HCT116 (cell line): ENCODE results near the gene MGAT4A. TPM values are rescaled to one million over a fixed set of nuclear protein-coding genes. Genes with fewer than 3 reads are reported as not detected.

Experiments
- ATAC-seq: fragments of 200-7000 bp; cut with Tn5 transposase; 2 replicates; pipeline ENCODE4 v1.9.1; 2020; ENCODE audit warnings: mild to moderate bottlenecking, moderate library complexity
- BruUV-seq: library from RNA; stranded (reverse); fragments of 400-500 nt; replicated peaks from 2 replicates; lab custom pipeline; 2021; lab: Mats Ljungman, UMichigan
- CTCF ChIA-PET: fragments of 300-600 bp; sonication (Branson Sonifier 250); formaldehyde crosslinking; loops from one replicate; lab custom pipeline; 2021; ENCODE audit warnings: antibody characterized with exemption; lab: Charles Lee
- POLR2A ChIA-PET: fragments of 300-600, 350-600 bp; sonication (Branson Sonifier 250); formaldehyde crosslinking; loops from one replicate; lab custom pipeline; 2021; ENCODE audit warnings: antibody characterized with exemption; lab: Charles Lee
- RAD21 ChIA-PET, 2 experiments: fragments of 300-600 bp; sonication (Branson Sonifier 250); formaldehyde crosslinking; loops; one replicate each; lab custom pipeline; 2023; ENCODE audit warnings: low total read pairs in 2 of 2; ENCODE audit not compliant: uncharacterized antibody in 2 of 2, unreplicated experiment in 2 of 2, low non-redundant PET in 1 of 2; lab: Charles Lee
- DNase-seq: peaks from one replicate; pipeline ENCODE4 v3.0.0-alpha.2; 2010; ENCODE audit warnings: low read depth, low spot score
- H2AFZ ChIP-seq: fragments of 200-600 bp; shearing (Covaris generic), sonication (generic); 2 replicates; pipeline ENCODE4 v1.6.1; 2017; ENCODE audit warnings: low read depth, mixed run types, mixed read lengths, antibody characterized with exemption, low read length; ENCODE audit not compliant: poor library complexity, severe bottlenecking
- H3K27ac ChIP-seq: 2 replicates; pipeline ENCODE4 v1.5.1; 2012; ENCODE audit warnings: low read depth, low read length
- H3K27me3 ChIP-seq: fragments of 200-600 bp; sonication (generic); 2 replicates; pipeline ENCODE4 v1.6.1; 2016; ENCODE audit warnings: mixed run types, low read length, mixed read lengths; ENCODE audit not compliant: insufficient read depth
- H3K36me3 ChIP-seq, 2 experiments: fragments of 200-500 bp in 1 of 2; fragments of 200-600 bp in 1 of 2; sonication (Bioruptor generic) in 1 of 2; sonication (generic) in 1 of 2; 2 replicates each; pipeline versions ENCODE4 v1.5.1 to v1.6.1; 2014 to 2016; ENCODE audit warnings: low read length in 2 of 2, inconsistent platforms in 1 of 2, mixed read lengths in 1 of 2, mixed run types in 1 of 2; ENCODE audit not compliant: insufficient read depth in 2 of 2, control insufficient read depth in 1 of 2
- H3K4me1 ChIP-seq, 2 experiments: fragments of 200-600 bp in 1 of 2; sonication (generic) in 1 of 2; 2 replicates each; pipeline versions ENCODE4 v1.5.1 to v1.6.1; 2012 to 2017; ENCODE audit warnings: low read length in 2 of 2, inconsistent platforms in 1 of 2, mild to moderate bottlenecking in 1 of 2, mixed read lengths in 1 of 2, mixed run types in 1 of 2, moderate library complexity in 1 of 2; ENCODE audit not compliant: insufficient read depth in 2 of 2, control insufficient read depth in 1 of 2
- H3K4me2 ChIP-seq: fragments of 200-600 bp; sonication (generic); 2 replicates; pipeline ENCODE4 v1.6.1; 2017; ENCODE audit warnings: mixed run types, low read length, mixed read lengths
- H3K4me3 ChIP-seq, 2 experiments: fragments of 200-600 bp in 1 of 2; sonication (generic) in 1 of 2; replicated peaks in 1 of 2; 2 replicates each; pipeline ENCODE4 v1.5.1; 2011 to 2016; ENCODE audit warnings: low read length in 2 of 2, control low read depth in 1 of 2, low read depth in 1 of 2, mild to moderate bottlenecking in 1 of 2, mixed read lengths in 1 of 2, mixed run types in 1 of 2
- H3K79me2 ChIP-seq: fragments of 200-600 bp; sonication (generic); 2 replicates; pipeline ENCODE4 v1.6.1; 2017; ENCODE audit warnings: mild to moderate bottlenecking, mixed run types, low read length, moderate library complexity, mixed read lengths; ENCODE audit not compliant: insufficient read depth
- H3K9ac ChIP-seq: fragments of 200-600 bp; sonication (generic); 2 replicates; pipeline ENCODE4 v1.6.1; 2016; ENCODE audit warnings: low read length, mixed read lengths
- H3K9me2 ChIP-seq: fragments of 200-600 bp; sonication (generic), shearing (Covaris generic); 2 replicates; pipeline ENCODE4 v1.6.1; 2017; ENCODE audit warnings: mixed run types, mild to moderate bottlenecking, moderate library complexity; ENCODE audit not compliant: insufficient read depth
- H3K9me3 ChIP-seq, 2 experiments: fragments of 200-500 bp in 1 of 2; fragments of 200-600 bp in 1 of 2; sonication (Bioruptor generic) in 1 of 2; sonication (generic) in 1 of 2; 2 replicates each; pipeline ENCODE4 v1.6.1; 2014 to 2017; ENCODE audit warnings: low read length in 2 of 2, mixed read lengths in 2 of 2, inconsistent platforms in 1 of 2, low read depth in 1 of 2, mild to moderate bottlenecking in 1 of 2, mixed run types in 1 of 2, moderate library complexity in 1 of 2; ENCODE audit not compliant: control insufficient read depth in 1 of 2, insufficient read depth in 1 of 2
- H4K20me1 ChIP-seq: fragments of 200-600 bp; sonication (generic), shearing (Covaris generic); 2 replicates; pipeline ENCODE4 v1.6.1; 2017; ENCODE audit warnings: mixed run types, mild to moderate bottlenecking, moderate library complexity; ENCODE audit not compliant: insufficient read depth
- CBX3 ChIP-seq: IDR thresholded peaks from 2 replicates; pipeline ENCODE4 v1.6.1; 2012; ENCODE audit warnings: low read depth
- CEBPB ChIP-seq: IDR thresholded peaks from 2 replicates; pipeline ENCODE4 v1.6.1; 2012; ENCODE audit warnings: low read depth
- EGR1 ChIP-seq: IDR thresholded peaks from 2 replicates; pipeline ENCODE4 v1.6.1; 2012; ENCODE audit warnings: low read depth
- EZH2phosphoT487 ChIP-seq: fragments of 200-600 bp; IDR thresholded peaks from 2 replicates; pipeline ENCODE4 v1.6.1; 2018; ENCODE audit warnings: antibody characterized with exemption, borderline replicate concordance
- FOSL1 ChIP-seq: IDR thresholded peaks from 2 replicates; pipeline ENCODE4 v1.6.1; 2012; ENCODE audit warnings: low read depth
- JUND ChIP-seq: IDR thresholded peaks from 2 replicates; pipeline ENCODE4 v1.6.1; 2012
- POLR2A ChIP-seq: IDR thresholded peaks from 2 replicates; pipeline ENCODE4 v1.7.0; 2011; ENCODE audit warnings: borderline replicate concordance; ENCODE audit not compliant: insufficient read depth, insufficient read length; ENCODE audit errors: extremely low read depth
- POLR2AphosphoS5 ChIP-seq: IDR thresholded peaks from 2 replicates; pipeline ENCODE4 v1.6.1; 2011; ENCODE audit warnings: mild to moderate bottlenecking, low read depth, low read length, moderate library complexity
- RAD21 ChIP-seq: IDR thresholded peaks from 2 replicates; pipeline ENCODE4 v1.6.1; 2012; ENCODE audit warnings: low read depth, mild to moderate bottlenecking
- SIN3A ChIP-seq: IDR thresholded peaks from 2 replicates; pipeline ENCODE4 v1.6.1; 2012; ENCODE audit warnings: low read depth
- SP1 ChIP-seq: IDR thresholded peaks from 2 replicates; pipeline ENCODE4 v1.6.1; 2012; ENCODE audit warnings: low read depth
- SRF ChIP-seq: IDR thresholded peaks from 2 replicates; pipeline ENCODE4 v1.6.1; 2012; ENCODE audit warnings: low read depth
- TCF7L2 ChIP-seq: IDR thresholded peaks from 2 replicates; pipeline ENCODE4 v1.7.0; 2011; ENCODE audit warnings: borderline replicate concordance, inconsistent platforms; ENCODE audit not compliant: insufficient read depth, insufficient read length; ENCODE audit errors: extremely low read depth
- YY1 ChIP-seq: IDR thresholded peaks from 2 replicates; pipeline ENCODE4 v1.6.1; 2011; ENCODE audit warnings: low read length, low read depth, moderate library complexity, mild to moderate bottlenecking; ENCODE audit not compliant: insufficient replicate concordance; ENCODE audit errors: extremely low read depth
- ZFX ChIP-seq: fragments of 450-650 bp; IDR thresholded peaks from 2 replicates; pipeline ENCODE4 v1.6.1; 2017
- ZNF274 ChIP-seq: fragments of 200-500 bp; sonication (Bioruptor generic); IDR thresholded peaks from 2 replicates; pipeline ENCODE4 v1.6.1; 2014; ENCODE audit warnings: mild to moderate bottlenecking, low read depth, low read length, inconsistent platforms
- intact Hi-C: fragments of 100-400 bp; cut with micrococcal nuclease; formaldehyde crosslinking; loops from 2 replicates; pipeline ENCODE4 v1.10.0; 2022
- total RNA-seq: library from RNA; stranded (reverse); gene quantifications from one replicate; pipeline ENCODE4 v1.2.1, GENCODE V29; 2021; ENCODE audit not compliant: unreplicated experiment
- TF ChIP-seq, protein P1 (sequence below), 3 experiments: fragments of 200-600 bp in 1 of 3; sonication (generic) in 1 of 3; IDR thresholded peaks in 2 of 3; conservative IDR thresholded peaks in 1 of 3; 2 replicates each; pipeline ENCODE4 v1.5.1; 2012 to 2017; ENCODE audit warnings: low read depth in 2 of 3, low read length in 2 of 3, antibody characterized with exemption in 1 of 3, borderline replicate concordance in 1 of 3, control low read depth in 1 of 3, mild to moderate bottlenecking in 1 of 3, mixed read lengths in 1 of 3, mixed run types in 1 of 3, moderate library complexity in 1 of 3; ENCODE audit not compliant: insufficient read depth in 1 of 3
- TF ChIP-seq, protein P2 (sequence below): IDR thresholded peaks from 2 replicates; pipeline ENCODE4 v1.6.1; 2011; ENCODE audit warnings: mild to moderate bottlenecking, low read length, moderate library complexity; ENCODE audit not compliant: insufficient replicate concordance; ENCODE audit errors: extremely low read depth
- TF ChIP-seq, protein P3 (sequence below): IDR thresholded peaks from 2 replicates; pipeline ENCODE4 v1.6.1; 2012
- TF ChIP-seq, protein P4 (sequence below): IDR thresholded peaks from 2 replicates; pipeline ENCODE4 v1.6.1; 2012; ENCODE audit warnings: low read depth

MGAT4A gene
- total RNA-seq, 1 experiment from 2014 or later, result 10.2 TPM

DNA sequence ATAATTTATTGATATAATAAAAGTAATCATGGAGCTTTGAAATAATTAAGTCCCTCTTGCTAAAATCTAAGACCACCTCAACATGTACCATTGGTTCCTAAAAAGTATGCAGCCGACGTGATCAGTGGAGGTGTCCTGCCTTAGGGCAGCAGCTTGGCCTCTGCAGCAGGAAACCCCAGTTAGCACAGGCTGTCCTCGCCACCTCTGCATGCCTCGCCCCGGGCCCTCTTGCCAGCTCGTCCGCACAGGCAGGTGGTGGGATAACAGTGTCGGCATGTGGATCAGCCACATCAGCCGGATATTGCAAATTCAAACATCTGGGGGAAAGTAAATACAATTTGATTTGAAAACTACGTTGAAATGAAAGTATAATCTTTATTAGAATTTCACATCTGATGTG is 145.5 kb downstream of the MGAT4A start:
- ChIA-PET CTCF (interaction anchor here (1.1 kb wide), 1 partner anchor 16 kb away, joined by 3 read pairs; no protein-coding TSS in a partner anchor), RAD21 (no interaction called here), POLR2A (no interaction called here)
- ATAC-seq (no peak), DNase-seq (no peak)
- no peak overlapping the region for H3K27ac ChIP-seq
- no peaks in the 10 kb centered on the region for H4K20me1 ChIP-seq
- H3K79me2 ChIP-seq, result no peaks in the 10 kb centered on the region
- no peaks in the 10 kb centered on the region for H3K9me2 ChIP-seq
- H3K4me2 ChIP-seq, result no peak overlapping the region
- H3K9ac ChIP-seq, result no peak overlapping the region
- H3K9me3 ChIP-seq, result no peaks in the 10 kb centered on the region
- no peak overlapping the region for H3K4me3 ChIP-seq
- H2AFZ ChIP-seq, result no peak overlapping the region
- no peaks in the 10 kb centered on the region for H3K36me3 ChIP-seq
- BruUV-seq, result no TSS peak
- no peak for TF ChIP-seq JUND
- no peak for TF ChIP-seq POLR2A
- TF ChIP-seq, protein P1, sequence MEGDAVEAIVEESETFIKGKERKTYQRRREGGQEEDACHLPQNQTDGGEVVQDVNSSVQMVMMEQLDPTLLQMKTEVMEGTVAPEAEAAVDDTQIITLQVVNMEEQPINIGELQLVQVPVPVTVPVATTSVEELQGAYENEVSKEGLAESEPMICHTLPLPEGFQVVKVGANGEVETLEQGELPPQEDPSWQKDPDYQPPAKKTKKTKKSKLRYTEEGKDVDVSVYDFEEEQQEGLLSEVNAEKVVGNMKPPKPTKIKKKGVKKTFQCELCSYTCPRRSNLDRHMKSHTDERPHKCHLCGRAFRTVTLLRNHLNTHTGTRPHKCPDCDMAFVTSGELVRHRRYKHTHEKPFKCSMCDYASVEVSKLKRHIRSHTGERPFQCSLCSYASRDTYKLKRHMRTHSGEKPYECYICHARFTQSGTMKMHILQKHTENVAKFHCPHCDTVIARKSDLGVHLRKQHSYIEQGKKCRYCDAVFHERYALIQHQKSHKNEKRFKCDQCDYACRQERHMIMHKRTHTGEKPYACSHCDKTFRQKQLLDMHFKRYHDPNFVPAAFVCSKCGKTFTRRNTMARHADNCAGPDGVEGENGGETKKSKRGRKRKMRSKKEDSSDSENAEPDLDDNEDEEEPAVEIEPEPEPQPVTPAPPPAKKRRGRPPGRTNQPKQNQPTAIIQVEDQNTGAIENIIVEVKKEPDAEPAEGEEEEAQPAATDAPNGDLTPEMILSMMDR (IDR thresholded peaks at IDR 0.05 in 2 of 3, conservative IDR thresholded peaks at IDR 0.05 in 1 of 3; ENCODE audit: borderline replicate concordance in 1 of 3, insufficient read depth in 1 of 3, low read depth in 2 of 3, low read length in 2 of 3), result no peak
- TF ChIP-seq RAD21, result no peak
- TF ChIP-seq SP1, result no peak
- no peak for TF ChIP-seq EGR1
- no peak for TF ChIP-seq CBX3
- TF ChIP-seq, protein P2, sequence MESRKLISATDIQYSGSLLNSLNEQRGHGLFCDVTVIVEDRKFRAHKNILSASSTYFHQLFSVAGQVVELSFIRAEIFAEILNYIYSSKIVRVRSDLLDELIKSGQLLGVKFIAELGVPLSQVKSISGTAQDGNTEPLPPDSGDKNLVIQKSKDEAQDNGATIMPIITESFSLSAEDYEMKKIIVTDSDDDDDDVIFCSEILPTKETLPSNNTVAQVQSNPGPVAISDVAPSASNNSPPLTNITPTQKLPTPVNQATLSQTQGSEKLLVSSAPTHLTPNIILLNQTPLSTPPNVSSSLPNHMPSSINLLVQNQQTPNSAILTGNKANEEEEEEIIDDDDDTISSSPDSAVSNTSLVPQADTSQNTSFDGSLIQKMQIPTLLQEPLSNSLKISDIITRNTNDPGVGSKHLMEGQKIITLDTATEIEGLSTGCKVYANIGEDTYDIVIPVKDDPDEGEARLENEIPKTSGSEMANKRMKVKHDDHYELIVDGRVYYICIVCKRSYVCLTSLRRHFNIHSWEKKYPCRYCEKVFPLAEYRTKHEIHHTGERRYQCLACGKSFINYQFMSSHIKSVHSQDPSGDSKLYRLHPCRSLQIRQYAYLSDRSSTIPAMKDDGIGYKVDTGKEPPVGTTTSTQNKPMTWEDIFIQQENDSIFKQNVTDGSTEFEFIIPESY, result no peak
- no peak for TF ChIP-seq ZFX
- no peak for TF ChIP-seq EZH2phosphoT487
- no peak for TF ChIP-seq YY1
- TF ChIP-seq TCF7L2, result no peak
- TF ChIP-seq, protein P3, sequence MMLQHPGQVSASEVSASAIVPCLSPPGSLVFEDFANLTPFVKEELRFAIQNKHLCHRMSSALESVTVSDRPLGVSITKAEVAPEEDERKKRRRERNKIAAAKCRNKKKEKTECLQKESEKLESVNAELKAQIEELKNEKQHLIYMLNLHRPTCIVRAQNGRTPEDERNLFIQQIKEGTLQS, result no peak
- no peak for TF ChIP-seq ZNF274
- no peak for TF ChIP-seq POLR2AphosphoS5
- TF ChIP-seq, protein P4, sequence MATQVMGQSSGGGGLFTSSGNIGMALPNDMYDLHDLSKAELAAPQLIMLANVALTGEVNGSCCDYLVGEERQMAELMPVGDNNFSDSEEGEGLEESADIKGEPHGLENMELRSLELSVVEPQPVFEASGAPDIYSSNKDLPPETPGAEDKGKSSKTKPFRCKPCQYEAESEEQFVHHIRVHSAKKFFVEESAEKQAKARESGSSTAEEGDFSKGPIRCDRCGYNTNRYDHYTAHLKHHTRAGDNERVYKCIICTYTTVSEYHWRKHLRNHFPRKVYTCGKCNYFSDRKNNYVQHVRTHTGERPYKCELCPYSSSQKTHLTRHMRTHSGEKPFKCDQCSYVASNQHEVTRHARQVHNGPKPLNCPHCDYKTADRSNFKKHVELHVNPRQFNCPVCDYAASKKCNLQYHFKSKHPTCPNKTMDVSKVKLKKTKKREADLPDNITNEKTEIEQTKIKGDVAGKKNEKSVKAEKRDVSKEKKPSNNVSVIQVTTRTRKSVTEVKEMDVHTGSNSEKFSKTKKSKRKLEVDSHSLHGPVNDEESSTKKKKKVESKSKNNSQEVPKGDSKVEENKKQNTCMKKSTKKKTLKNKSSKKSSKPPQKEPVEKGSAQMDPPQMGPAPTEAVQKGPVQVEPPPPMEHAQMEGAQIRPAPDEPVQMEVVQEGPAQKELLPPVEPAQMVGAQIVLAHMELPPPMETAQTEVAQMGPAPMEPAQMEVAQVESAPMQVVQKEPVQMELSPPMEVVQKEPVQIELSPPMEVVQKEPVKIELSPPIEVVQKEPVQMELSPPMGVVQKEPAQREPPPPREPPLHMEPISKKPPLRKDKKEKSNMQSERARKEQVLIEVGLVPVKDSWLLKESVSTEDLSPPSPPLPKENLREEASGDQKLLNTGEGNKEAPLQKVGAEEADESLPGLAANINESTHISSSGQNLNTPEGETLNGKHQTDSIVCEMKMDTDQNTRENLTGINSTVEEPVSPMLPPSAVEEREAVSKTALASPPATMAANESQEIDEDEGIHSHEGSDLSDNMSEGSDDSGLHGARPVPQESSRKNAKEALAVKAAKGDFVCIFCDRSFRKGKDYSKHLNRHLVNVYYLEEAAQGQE, result no peak
- TF ChIP-seq SRF, result no peak
- TF ChIP-seq SIN3A, result no peak
- no peak for TF ChIP-seq FOSL1
- no peak for TF ChIP-seq CEBPB
- TF ChIP-seq, all 23 proteins: peak for 0
- no peaks in the 10 kb centered on the region for H3K4me1 ChIP-seq
- H3K27me3 ChIP-seq, result no peaks in the 10 kb centered on the region
- intact Hi-C loops, result no loop called here
